Stimulated activated CD8-positive, alpha-beta memory T cell treated with anti-CD3 and anti-CD28 coated beads, Interleukin-7, amount 100 ng/mL, for 24 hours (primary cell): ENCODE measurements around the gene IL3.

Experiments used
- DNase-seq: peaks from one replicate; pipeline ENCODE4 v3.0.0-alpha.2; 2020; ENCODE audit warnings: low read depth

Gene IL3

GRCh38 chr5:132073231-132074013 is 13.0 kb downstream of the IL3 start, which contains the start of gene CSF2:
CSF2 (plus strand) TSS chr5:132073789; CDS start chr5:132073824, 35 bp downstream.
- DNase-seq: no peak

- no peak for DNase-seq
Observed at GRCh38 chr5:132074091-132074771, 13.8 kb downstream of the IL3 start.

- no peak for DNase-seq
Observed at GRCh38 chr5:132074772-132075718, 14.6 kb downstream of the IL3 start.

GRCh38 chr5:132075719-132076077 is 15.2 kb downstream of the IL3 start:
- no peak for DNase-seq

GRCh38 chr5:132076202-132076830 is 15.9 kb downstream of the IL3 start:
- DNase-seq: no peak

GRCh38 chr5:132076983-132077382 is 16.5 kb downstream of the IL3 start:
- DNase-seq: no peak

GRCh38 chr5:132079081-132079480 is 18.6 kb downstream of the IL3 start:
- DNase-seq: no peak

GRCh38 chr5:132079619-132080018 is 19.2 kb downstream of the IL3 start:
- DNase-seq: no peak

- DNase-seq: no peak
Observed at GRCh38 chr5:132080595-132080994, 20.1 kb downstream of the IL3 start.

- no peak for DNase-seq
Observed at GRCh38 chr5:132081458-132081857, 21.0 kb downstream of the IL3 start.

GRCh38 chr5:132082329-132083023 is 22.0 kb downstream of the IL3 start:
- DNase-seq: no peak

GRCh38 chr5:132083071-132083678 is 22.7 kb downstream of the IL3 start:
- DNase-seq: no peak

GRCh38 chr5:132085686-132086085 is 25.2 kb downstream of the IL3 start:
- DNase-seq: no peak

- no peak for DNase-seq
Observed at GRCh38 chr5:132086277-132086794, 25.9 kb downstream of the IL3 start.

- no peak for DNase-seq
Observed at GRCh38 chr5:132087176-132087575, 26.7 kb downstream of the IL3 start.

GRCh38 chr5:132087661-132088060 is 27.2 kb downstream of the IL3 start:
- DNase-seq: no peak

- no peak for DNase-seq
Observed at GRCh38 chr5:132089363-132089762, 28.9 kb downstream of the IL3 start.

- no peak for DNase-seq
Observed at GRCh38 chr5:132090107-132090506, 29.7 kb downstream of the IL3 start.

GRCh38 chr5:132093271-132093670 is 32.8 kb downstream of the IL3 start:
- DNase-seq: no peak

- DNase-seq: no peak
Observed at GRCh38 chr5:132094393-132095076, 34.1 kb downstream of the IL3 start.
